HCT116 (cell line): ENCODE measurements around the gene GPAT3. TPM values are rescaled to one million over a fixed set of nuclear protein-coding genes. Genes with fewer than 3 reads are reported as not detected.

ENCODE experiments used
- ATAC-seq: fragments of 200-7000 bp; cut with Tn5 transposase; 2 replicates; pipeline ENCODE4 v1.9.1; 2020; ENCODE audit warnings: mild to moderate bottlenecking, moderate library complexity
- BruUV-seq: library from RNA; stranded (reverse); fragments of 400-500 nt; replicated peaks from 2 replicates; lab custom pipeline; 2021; lab: Mats Ljungman, UMichigan
- CTCF ChIA-PET: fragments of 300-600 bp; sonication (Branson Sonifier 250); formaldehyde crosslinking; loops from one replicate; lab custom pipeline; 2021; ENCODE audit warnings: antibody characterized with exemption; lab: Charles Lee
- POLR2A ChIA-PET: fragments of 300-600, 350-600 bp; sonication (Branson Sonifier 250); formaldehyde crosslinking; loops from one replicate; lab custom pipeline; 2021; ENCODE audit warnings: antibody characterized with exemption; lab: Charles Lee
- RAD21 ChIA-PET, 2 experiments: fragments of 300-600 bp; sonication (Branson Sonifier 250); formaldehyde crosslinking; loops; one replicate each; lab custom pipeline; 2023; ENCODE audit warnings: low total read pairs in 2 of 2; ENCODE audit not compliant: uncharacterized antibody in 2 of 2, unreplicated experiment in 2 of 2, low non-redundant PET in 1 of 2; lab: Charles Lee
- DNase-seq: peaks from one replicate; pipeline ENCODE4 v3.0.0-alpha.2; 2010; ENCODE audit warnings: low read depth, low spot score
- H2AFZ ChIP-seq: fragments of 200-600 bp; shearing (Covaris generic), sonication (generic); 2 replicates; pipeline ENCODE4 v1.6.1; 2017; ENCODE audit warnings: low read depth, mixed run types, mixed read lengths, antibody characterized with exemption, low read length; ENCODE audit not compliant: poor library complexity, severe bottlenecking
- H3K27ac ChIP-seq: 2 replicates; pipeline ENCODE4 v1.5.1; 2012; ENCODE audit warnings: low read depth, low read length
- H3K27me3 ChIP-seq: fragments of 200-600 bp; sonication (generic); 2 replicates; pipeline ENCODE4 v1.6.1; 2016; ENCODE audit warnings: mixed run types, low read length, mixed read lengths; ENCODE audit not compliant: insufficient read depth
- H3K36me3 ChIP-seq, 2 experiments: fragments of 200-500 bp in 1 of 2; fragments of 200-600 bp in 1 of 2; sonication (Bioruptor generic) in 1 of 2; sonication (generic) in 1 of 2; 2 replicates each; pipeline versions ENCODE4 v1.5.1 to v1.6.1; 2014 to 2016; ENCODE audit warnings: low read length in 2 of 2, inconsistent platforms in 1 of 2, mixed read lengths in 1 of 2, mixed run types in 1 of 2; ENCODE audit not compliant: insufficient read depth in 2 of 2, control insufficient read depth in 1 of 2
- H3K4me1 ChIP-seq, 2 experiments: fragments of 200-600 bp in 1 of 2; sonication (generic) in 1 of 2; 2 replicates each; pipeline versions ENCODE4 v1.5.1 to v1.6.1; 2012 to 2017; ENCODE audit warnings: low read length in 2 of 2, inconsistent platforms in 1 of 2, mild to moderate bottlenecking in 1 of 2, mixed read lengths in 1 of 2, mixed run types in 1 of 2, moderate library complexity in 1 of 2; ENCODE audit not compliant: insufficient read depth in 2 of 2, control insufficient read depth in 1 of 2
- H3K4me2 ChIP-seq: fragments of 200-600 bp; sonication (generic); 2 replicates; pipeline ENCODE4 v1.6.1; 2017; ENCODE audit warnings: mixed run types, low read length, mixed read lengths
- H3K4me3 ChIP-seq, 2 experiments: fragments of 200-600 bp in 1 of 2; sonication (generic) in 1 of 2; replicated peaks in 1 of 2; 2 replicates each; pipeline ENCODE4 v1.5.1; 2011 to 2016; ENCODE audit warnings: low read length in 2 of 2, control low read depth in 1 of 2, low read depth in 1 of 2, mild to moderate bottlenecking in 1 of 2, mixed read lengths in 1 of 2, mixed run types in 1 of 2
- H3K79me2 ChIP-seq: fragments of 200-600 bp; sonication (generic); 2 replicates; pipeline ENCODE4 v1.6.1; 2017; ENCODE audit warnings: mild to moderate bottlenecking, mixed run types, low read length, moderate library complexity, mixed read lengths; ENCODE audit not compliant: insufficient read depth
- H3K9ac ChIP-seq: fragments of 200-600 bp; sonication (generic); 2 replicates; pipeline ENCODE4 v1.6.1; 2016; ENCODE audit warnings: low read length, mixed read lengths
- H3K9me2 ChIP-seq: fragments of 200-600 bp; sonication (generic), shearing (Covaris generic); 2 replicates; pipeline ENCODE4 v1.6.1; 2017; ENCODE audit warnings: mixed run types, mild to moderate bottlenecking, moderate library complexity; ENCODE audit not compliant: insufficient read depth
- H3K9me3 ChIP-seq, 2 experiments: fragments of 200-500 bp in 1 of 2; fragments of 200-600 bp in 1 of 2; sonication (Bioruptor generic) in 1 of 2; sonication (generic) in 1 of 2; 2 replicates each; pipeline ENCODE4 v1.6.1; 2014 to 2017; ENCODE audit warnings: low read length in 2 of 2, mixed read lengths in 2 of 2, inconsistent platforms in 1 of 2, low read depth in 1 of 2, mild to moderate bottlenecking in 1 of 2, mixed run types in 1 of 2, moderate library complexity in 1 of 2; ENCODE audit not compliant: control insufficient read depth in 1 of 2, insufficient read depth in 1 of 2
- H4K20me1 ChIP-seq: fragments of 200-600 bp; sonication (generic), shearing (Covaris generic); 2 replicates; pipeline ENCODE4 v1.6.1; 2017; ENCODE audit warnings: mixed run types, mild to moderate bottlenecking, moderate library complexity; ENCODE audit not compliant: insufficient read depth
- CTCF ChIP-seq, 3 experiments: fragments of 200-600 bp in 1 of 3; sonication (generic) in 1 of 3; IDR thresholded peaks in 2 of 3; conservative IDR thresholded peaks in 1 of 3; 2 replicates each; pipeline ENCODE4 v1.5.1; 2012 to 2017; ENCODE audit warnings: low read depth in 2 of 3, low read length in 2 of 3, antibody characterized with exemption in 1 of 3, borderline replicate concordance in 1 of 3, control low read depth in 1 of 3, mild to moderate bottlenecking in 1 of 3, mixed read lengths in 1 of 3, mixed run types in 1 of 3, moderate library complexity in 1 of 3; ENCODE audit not compliant: insufficient read depth in 1 of 3
- ELF1 ChIP-seq: IDR thresholded peaks from 2 replicates; pipeline ENCODE4 v1.6.1; 2012; ENCODE audit warnings: low read depth, borderline replicate concordance
- EZH2 ChIP-seq: fragments of 200-600 bp; sonication (generic); IDR thresholded peaks from 2 replicates; pipeline ENCODE4 v1.6.1; 2017; ENCODE audit warnings: antibody characterized with exemption, mixed run types
- FOSL1 ChIP-seq: IDR thresholded peaks from 2 replicates; pipeline ENCODE4 v1.6.1; 2012; ENCODE audit warnings: low read depth
- MAX ChIP-seq: IDR thresholded peaks from 2 replicates; pipeline ENCODE4 v1.6.1; 2012
- POLR2A ChIP-seq: IDR thresholded peaks from 2 replicates; pipeline ENCODE4 v1.7.0; 2011; ENCODE audit warnings: borderline replicate concordance; ENCODE audit not compliant: insufficient read depth, insufficient read length; ENCODE audit errors: extremely low read depth
- POLR2AphosphoS5 ChIP-seq: IDR thresholded peaks from 2 replicates; pipeline ENCODE4 v1.6.1; 2011; ENCODE audit warnings: mild to moderate bottlenecking, low read depth, low read length, moderate library complexity
- SP1 ChIP-seq: IDR thresholded peaks from 2 replicates; pipeline ENCODE4 v1.6.1; 2012; ENCODE audit warnings: low read depth
- SRF ChIP-seq: IDR thresholded peaks from 2 replicates; pipeline ENCODE4 v1.6.1; 2012; ENCODE audit warnings: low read depth
- TCF7L2 ChIP-seq: IDR thresholded peaks from 2 replicates; pipeline ENCODE4 v1.7.0; 2011; ENCODE audit warnings: borderline replicate concordance, inconsistent platforms; ENCODE audit not compliant: insufficient read depth, insufficient read length; ENCODE audit errors: extremely low read depth
- ZFX ChIP-seq: fragments of 450-650 bp; IDR thresholded peaks from 2 replicates; pipeline ENCODE4 v1.6.1; 2017
- ZNF274 ChIP-seq: fragments of 200-500 bp; sonication (Bioruptor generic); IDR thresholded peaks from 2 replicates; pipeline ENCODE4 v1.6.1; 2014; ENCODE audit warnings: mild to moderate bottlenecking, low read depth, low read length, inconsistent platforms
- intact Hi-C: fragments of 100-400 bp; cut with micrococcal nuclease; formaldehyde crosslinking; loops from 2 replicates; pipeline ENCODE4 v1.10.0; 2022
- total RNA-seq: library from RNA; stranded (reverse); gene quantifications from one replicate; pipeline ENCODE4 v1.2.1, GENCODE V29; 2021; ENCODE audit not compliant: unreplicated experiment
- TF ChIP-seq, protein P1 (sequence below): IDR thresholded peaks from 2 replicates; pipeline ENCODE4 v1.6.1; 2012
- TF ChIP-seq, protein P2 (sequence below): IDR thresholded peaks from 2 replicates; pipeline ENCODE4 v1.6.1; 2012; ENCODE audit warnings: low read depth

GPAT3 gene
- total RNA-seq, 1 experiment from 2014 or later = 36.7 TPM

DNA sequence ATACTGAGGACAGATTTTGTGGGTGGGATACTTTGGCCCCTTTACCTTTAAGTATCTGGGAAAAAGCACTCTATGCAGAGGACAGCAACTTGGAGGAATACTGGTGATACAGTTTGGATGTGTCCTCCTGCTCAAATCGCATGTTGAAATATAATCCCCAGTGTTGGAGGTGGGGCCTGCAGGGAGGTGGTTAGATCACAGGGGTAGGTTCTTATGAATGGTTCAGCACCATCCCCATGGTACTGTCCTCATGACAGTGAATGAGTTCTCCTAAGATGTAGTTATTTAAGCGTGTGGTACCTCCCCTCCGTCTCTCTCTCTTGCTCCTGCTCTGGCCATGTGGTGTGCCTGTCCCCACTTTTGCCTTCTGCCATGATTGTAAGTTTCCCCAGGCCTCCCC lies 24.6 kb downstream of the GPAT3 start:
- no TSS peak for BruUV-seq
- H3K4me2 ChIP-seq = peak overlapping the region; percentile 49; the same call in 1 of the 2 replicates
- no peaks in the 10 kb centered on the region for H3K36me3 ChIP-seq
- no peak overlapping the region for H3K27ac ChIP-seq
- no peaks in the 10 kb centered on the region for H3K9me3 ChIP-seq
- ChIA-PET POLR2A (no interaction called here), RAD21 (no interaction called here), CTCF (no interaction called here)
- peaks cover 7% of the 10 kb centered on the region; the same call in 1 of the 2 replicates for H4K20me1 ChIP-seq
- peaks cover 45% of the 10 kb centered on the region for H3K79me2 ChIP-seq
- intact Hi-C loops = no loop called here
- no peaks in the 10 kb centered on the region for H3K9me2 ChIP-seq
- no peaks in the 10 kb centered on the region for H3K27me3 ChIP-seq
- ATAC-seq (peak; percentile 23; the same call in 1 of the 2 replicates), DNase-seq (no peak)
- no peak overlapping the region for H3K9ac ChIP-seq
- no peak overlapping the region for H2AFZ ChIP-seq
- peaks cover 40 to 64% of the 10 kb centered on the region in 2 experiments for H3K4me1 ChIP-seq
- no peak overlapping the region for H3K4me3 ChIP-seq
- no peak for TF ChIP-seq TCF7L2
- TF ChIP-seq POLR2A = no peak

- Histone ChIP-seq H3K4me1 (peaks cover 33 to 56% of the 10 kb centered on the region in 2 experiments), H4K20me1 (peaks cover 7% of the 10 kb centered on the region; the same call in 1 of the 2 replicates), H3K27ac (no peak overlapping the region), H3K4me2 (peak overlapping the region; percentile 49), H3K4me3 (no peak overlapping the region), H3K79me2 (peaks cover 41% of the 10 kb centered on the region), H3K9me2 (no peaks in the 10 kb centered on the region), H3K27me3 (no peaks in the 10 kb centered on the region), H3K9me3 (no peaks in the 10 kb centered on the region), H3K9ac (peak overlapping the region; percentile 17), H2AFZ (no peak overlapping the region), H3K36me3 (no peaks in the 10 kb centered on the region)
- intact Hi-C loops = no loop called here
- DNase-seq (peak; percentile 80), ATAC-seq (peak; percentile 78)
- POLR2A ChIA-PET = no interaction called here
- RAD21 ChIA-PET = no interaction called here
- BruUV-seq = no TSS peak
- CTCF ChIA-PET = no interaction called here
- TF ChIP-seq POLR2AphosphoS5 = peak; percentile 42; the same call in 1 of the 2 replicates
- TF ChIP-seq CTCF (IDR thresholded peaks at IDR 0.05 in 2 of 3, conservative IDR thresholded peaks at IDR 0.05 in 1 of 3; ENCODE audit: borderline replicate concordance in 1 of 3, insufficient read depth in 1 of 3, low read depth in 2 of 3, low read length in 2 of 3) = no peak
- peak; percentile 79 for TF ChIP-seq TCF7L2
- TF ChIP-seq SP1 = peak; percentile 88
- no peak for TF ChIP-seq ZNF274
- TF ChIP-seq FOSL1 = peak; percentile 83
- TF ChIP-seq EZH2 = no peak
- TF ChIP-seq, protein P1, sequence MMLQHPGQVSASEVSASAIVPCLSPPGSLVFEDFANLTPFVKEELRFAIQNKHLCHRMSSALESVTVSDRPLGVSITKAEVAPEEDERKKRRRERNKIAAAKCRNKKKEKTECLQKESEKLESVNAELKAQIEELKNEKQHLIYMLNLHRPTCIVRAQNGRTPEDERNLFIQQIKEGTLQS = peak; percentile 54
- TF ChIP-seq, protein P2, sequence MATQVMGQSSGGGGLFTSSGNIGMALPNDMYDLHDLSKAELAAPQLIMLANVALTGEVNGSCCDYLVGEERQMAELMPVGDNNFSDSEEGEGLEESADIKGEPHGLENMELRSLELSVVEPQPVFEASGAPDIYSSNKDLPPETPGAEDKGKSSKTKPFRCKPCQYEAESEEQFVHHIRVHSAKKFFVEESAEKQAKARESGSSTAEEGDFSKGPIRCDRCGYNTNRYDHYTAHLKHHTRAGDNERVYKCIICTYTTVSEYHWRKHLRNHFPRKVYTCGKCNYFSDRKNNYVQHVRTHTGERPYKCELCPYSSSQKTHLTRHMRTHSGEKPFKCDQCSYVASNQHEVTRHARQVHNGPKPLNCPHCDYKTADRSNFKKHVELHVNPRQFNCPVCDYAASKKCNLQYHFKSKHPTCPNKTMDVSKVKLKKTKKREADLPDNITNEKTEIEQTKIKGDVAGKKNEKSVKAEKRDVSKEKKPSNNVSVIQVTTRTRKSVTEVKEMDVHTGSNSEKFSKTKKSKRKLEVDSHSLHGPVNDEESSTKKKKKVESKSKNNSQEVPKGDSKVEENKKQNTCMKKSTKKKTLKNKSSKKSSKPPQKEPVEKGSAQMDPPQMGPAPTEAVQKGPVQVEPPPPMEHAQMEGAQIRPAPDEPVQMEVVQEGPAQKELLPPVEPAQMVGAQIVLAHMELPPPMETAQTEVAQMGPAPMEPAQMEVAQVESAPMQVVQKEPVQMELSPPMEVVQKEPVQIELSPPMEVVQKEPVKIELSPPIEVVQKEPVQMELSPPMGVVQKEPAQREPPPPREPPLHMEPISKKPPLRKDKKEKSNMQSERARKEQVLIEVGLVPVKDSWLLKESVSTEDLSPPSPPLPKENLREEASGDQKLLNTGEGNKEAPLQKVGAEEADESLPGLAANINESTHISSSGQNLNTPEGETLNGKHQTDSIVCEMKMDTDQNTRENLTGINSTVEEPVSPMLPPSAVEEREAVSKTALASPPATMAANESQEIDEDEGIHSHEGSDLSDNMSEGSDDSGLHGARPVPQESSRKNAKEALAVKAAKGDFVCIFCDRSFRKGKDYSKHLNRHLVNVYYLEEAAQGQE = no peak
- TF ChIP-seq POLR2A = no peak
- peak; percentile 31; the same call in 1 of the 2 replicates for TF ChIP-seq SRF
- no peak for TF ChIP-seq ELF1
- TF ChIP-seq MAX = peak; percentile 96
- TF ChIP-seq ZFX = no peak
These were observed 25.5 kb downstream of the GPAT3 start for GRCh38 chr4:83561381-83561780.
